Middle frontal gyrus (tissue), 1 donor: ENCODE measurements around the gene SPAAR.
"Not testable (repeated sequence)": the region's sequence is repeated elsewhere in the genome, so short reads cannot be mapped to it uniquely, and the experiment has no call there.

Source experiments
- DNase-seq: peaks from one replicate; pipeline ENCODE4 v3.0.0-alpha.2; 2015; ENCODE audit warnings: low spot score; ENCODE audit errors: extremely low spot score

SPAAR gene, protein sequence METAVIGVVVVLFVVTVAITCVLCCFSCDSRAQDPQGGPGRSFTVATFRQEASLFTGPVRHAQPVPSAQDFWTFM

DNA sequence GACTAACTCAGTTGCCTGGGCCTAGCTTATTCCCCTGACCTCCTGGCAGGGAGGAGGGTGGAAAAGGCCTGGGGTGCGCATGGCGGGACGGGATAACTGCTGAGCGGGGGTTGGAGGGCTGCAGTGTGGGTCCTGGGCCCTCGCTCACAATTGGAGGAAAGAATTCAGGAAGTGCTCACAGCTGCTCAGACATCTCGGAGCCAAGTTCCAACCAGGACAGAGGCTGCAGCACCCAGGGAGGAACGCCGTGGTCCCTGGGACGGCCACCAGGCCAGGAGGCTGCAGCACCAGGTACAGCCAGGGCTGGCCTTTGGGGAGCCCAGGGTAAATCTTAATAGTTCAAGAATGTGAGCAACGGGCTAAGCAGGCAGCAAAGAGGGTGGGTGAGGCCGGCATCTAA is at the start of gene SPAAR:
Gene SPAAR (plus strand): TSS at position 217 of the 400 bp plus-strand sequence. CDS start 974 bp downstream, outside the sequence.
- DNase-seq = no peak

- DNase-seq = no peak
Measured at GRCh38 chr9:35859990-35860339, 49.3 kb upstream of the SPAAR start.

DNA sequence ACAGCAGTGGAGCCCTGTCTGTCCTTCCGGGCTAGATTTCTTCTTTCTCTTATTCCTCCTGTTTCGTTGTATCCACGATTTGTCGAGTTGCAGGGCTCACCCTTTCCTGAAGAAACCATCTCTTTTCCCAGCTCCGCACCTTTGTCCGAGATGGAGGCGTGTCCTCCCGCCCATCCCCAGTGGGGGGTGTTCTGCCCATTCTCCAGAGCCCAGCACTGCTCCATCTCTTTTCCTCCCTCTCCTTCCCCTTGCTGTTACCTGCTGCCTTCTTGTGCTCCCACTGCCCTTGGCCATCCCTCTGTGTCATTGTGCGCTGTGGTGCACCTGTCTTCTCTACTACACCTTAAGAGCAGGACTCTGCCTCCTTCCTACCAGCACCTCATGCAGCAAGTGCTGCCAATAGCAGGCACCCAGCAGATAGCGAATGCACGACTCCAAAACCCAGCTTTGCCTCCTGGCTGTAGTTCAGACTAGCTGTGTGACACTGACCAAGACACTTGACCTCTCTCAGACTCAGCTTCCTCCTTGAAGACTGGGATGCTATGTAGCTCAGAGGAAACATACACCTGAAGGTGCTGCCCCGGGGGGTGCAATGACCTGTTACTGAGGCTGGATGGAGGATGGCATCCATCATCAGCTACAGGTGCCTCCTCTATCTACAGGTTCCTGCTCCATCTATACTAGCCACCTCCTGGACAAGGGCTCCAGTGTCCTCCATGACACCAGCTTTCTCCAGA is 48.0 kb upstream of the SPAAR start:
- no peak for DNase-seq

- no peak for DNase-seq
Measured at GRCh38 chr9:35862328-35862727, 47.0 kb upstream of the SPAAR start.

GRCh38 chr9:35863583-35863982 is 45.7 kb upstream of the SPAAR start:
- DNase-seq = no peak

- no peak for DNase-seq
Measured at GRCh38 chr9:35864695-35865255, 44.5 kb upstream of the SPAAR start.

- no peak for DNase-seq
Measured at GRCh38 chr9:35867538-35867937, 41.8 kb upstream of the SPAAR start.

- DNase-seq = no peak
Measured at GRCh38 chr9:35868933-35869332, 40.4 kb upstream of the SPAAR start.

GRCh38 chr9:35869621-35870216 is 39.6 kb upstream of the SPAAR start:
- no peak for DNase-seq

DNA sequence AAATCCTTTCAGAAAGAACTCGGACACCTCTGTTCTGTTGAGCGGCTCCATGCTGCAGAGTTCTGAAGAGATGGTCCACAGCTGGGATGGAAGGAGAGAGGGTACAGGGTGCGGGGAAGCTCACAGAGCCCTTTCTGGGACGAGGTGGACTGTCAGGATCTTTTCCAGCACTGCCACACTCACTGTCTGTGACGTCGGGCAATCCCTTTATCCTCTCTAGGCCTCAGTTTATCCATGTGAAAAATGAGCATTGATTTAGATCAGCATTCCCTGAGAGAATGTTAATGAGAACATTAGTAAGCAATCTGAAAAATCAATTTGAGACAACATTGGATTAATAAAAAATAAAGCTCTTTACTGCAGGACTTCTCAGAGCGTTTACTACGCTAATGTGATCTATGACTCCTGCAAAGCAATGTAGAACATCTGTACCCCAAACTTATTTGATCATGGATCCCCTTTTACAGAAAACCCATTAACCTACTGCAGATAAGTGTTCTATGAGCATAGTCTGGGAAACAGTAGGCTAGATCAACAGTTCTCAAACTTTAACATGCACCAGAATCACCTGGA is 38.9 kb upstream of the SPAAR start, which contains the start of gene OR13J1:
Gene OR13J1 (minus strand): TSS at position 51 of the 573 bp plus-strand sequence. CDS start 0 bp downstream, at position 51.
- DNase-seq = no peak

DNA sequence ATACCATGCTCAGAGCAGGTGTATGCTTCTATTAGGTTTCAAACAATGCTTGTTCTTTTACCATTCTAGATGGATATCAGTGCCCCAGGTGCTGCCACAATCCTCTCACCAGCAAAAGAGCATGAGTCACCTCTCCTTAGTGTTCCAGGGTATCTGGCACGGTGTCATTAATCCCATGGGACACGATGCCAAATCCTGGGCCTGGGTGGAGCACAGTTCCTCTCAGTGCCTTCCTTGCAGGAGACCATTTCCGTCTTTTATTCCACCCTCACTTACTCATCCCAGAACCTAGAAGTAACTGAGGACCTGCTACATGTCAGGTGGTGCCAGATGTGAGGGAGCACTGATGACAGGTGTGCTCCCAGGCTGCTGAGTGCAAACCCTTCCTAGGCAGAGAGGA is 37.7 kb upstream of the SPAAR start:
- no peak for DNase-seq

- peak; percentile 7 for DNase-seq
Measured at GRCh38 chr9:35872505-35872904, 36.8 kb upstream of the SPAAR start.

DNA sequence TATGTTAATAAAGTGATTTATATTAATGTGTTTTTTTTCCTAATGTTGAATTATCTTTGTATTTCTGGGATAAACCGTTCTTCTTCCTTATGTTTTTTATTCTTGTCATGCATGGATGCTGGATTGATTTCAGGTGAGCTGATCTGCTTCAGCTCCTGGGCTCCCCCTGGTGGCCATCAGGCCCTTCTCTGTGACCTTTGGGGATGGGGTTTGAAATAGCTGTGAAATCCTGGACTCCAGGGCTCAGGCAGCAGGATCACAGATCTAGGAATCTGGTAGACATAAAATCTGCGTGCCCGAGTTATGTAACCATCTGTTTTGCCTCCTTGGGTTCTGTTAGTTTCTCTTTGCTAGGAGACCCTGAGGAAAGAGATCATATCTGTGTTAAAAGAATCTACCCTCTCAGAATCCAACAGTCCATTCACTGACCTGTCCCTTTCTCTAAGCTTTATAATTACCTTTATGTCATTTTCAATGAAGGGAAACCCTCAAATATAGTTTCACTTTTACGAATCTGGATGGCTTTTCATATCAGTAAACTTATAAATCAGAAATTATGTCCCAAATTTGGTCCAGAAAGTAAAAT is 26.9 kb upstream of the SPAAR start:
- DNase-seq = peak; percentile 56

DNA sequence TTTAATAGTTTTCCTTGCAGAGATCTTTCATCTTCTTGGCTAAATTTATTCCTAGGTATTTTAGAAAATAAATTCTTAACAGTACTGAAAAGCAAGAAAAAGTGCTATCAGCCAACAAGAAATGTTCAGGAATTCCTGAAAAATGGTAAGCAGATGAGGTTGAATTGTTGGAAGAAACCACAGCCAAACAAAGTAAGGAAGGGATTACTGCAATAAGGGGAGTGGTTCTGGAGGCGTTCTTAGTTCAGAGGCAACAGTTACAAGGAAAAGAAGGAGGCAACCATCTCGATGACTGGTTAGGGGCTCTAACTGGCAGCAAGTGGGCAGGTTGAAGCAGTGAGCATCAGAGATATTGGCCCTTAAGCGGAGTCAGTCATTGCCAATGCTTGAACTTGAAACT is 26.3 kb upstream of the SPAAR start:
- no peak for DNase-seq

DNA sequence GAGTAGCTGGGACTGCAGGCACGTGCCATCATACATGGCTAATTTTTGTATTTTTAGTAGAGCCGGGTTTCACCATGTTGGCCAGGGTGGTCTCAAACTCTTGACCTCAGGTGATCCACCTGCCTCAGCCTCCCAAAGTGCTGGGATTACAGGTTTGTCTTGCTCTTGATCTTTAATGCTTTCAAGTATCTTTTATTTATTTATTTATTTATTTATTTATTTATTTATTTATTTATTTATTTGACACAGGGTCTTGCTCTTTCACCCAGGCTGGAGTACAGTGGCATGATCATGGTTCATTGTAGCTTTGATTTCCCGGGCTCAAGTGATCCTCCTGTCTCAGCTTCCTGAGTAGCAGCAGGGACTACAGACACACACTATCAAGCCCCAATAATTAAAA is 24.4 kb upstream of the SPAAR start:
- not testable (repeated sequence) for DNase-seq

DNA sequence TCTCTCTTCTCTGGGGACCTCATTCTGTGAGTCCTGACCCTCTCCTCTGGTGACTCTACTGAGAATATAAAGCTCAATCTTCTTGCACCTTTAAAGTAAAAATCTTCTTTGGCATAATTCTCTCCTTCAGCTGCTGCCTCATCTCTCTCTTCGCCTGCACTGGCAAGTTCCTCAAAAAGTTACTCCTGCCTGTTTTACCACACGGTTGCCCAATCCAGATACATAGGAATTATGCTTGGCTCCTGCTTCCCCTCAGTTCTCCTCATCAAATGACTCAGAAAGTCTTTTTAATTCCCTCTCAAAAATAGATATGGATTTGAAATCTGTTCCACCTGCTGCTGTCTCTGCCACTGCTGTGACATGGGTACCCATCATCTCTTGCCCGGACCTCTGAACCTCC is 17.6 kb upstream of the SPAAR start:
- no peak for DNase-seq

DNA sequence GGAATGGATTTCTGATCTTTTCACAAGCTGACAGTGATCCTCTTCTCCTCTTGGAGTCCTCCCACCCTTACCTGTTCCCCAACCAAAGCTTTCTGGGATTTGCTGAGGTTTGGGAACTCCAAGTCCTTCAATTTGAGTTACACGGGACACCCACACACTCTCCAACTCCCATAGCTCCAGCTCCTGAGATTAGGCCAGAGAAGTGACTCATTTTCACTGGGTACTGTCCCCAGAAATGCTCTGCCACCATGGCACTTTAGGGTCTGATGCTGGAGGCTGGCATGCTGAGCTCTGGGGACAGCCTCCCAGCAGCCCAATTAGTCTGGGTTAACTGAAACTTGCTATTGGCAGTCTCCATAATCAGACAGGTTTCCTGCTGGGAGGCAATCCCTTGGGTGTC is 17.2 kb upstream of the SPAAR start:
- no peak for DNase-seq

DNA sequence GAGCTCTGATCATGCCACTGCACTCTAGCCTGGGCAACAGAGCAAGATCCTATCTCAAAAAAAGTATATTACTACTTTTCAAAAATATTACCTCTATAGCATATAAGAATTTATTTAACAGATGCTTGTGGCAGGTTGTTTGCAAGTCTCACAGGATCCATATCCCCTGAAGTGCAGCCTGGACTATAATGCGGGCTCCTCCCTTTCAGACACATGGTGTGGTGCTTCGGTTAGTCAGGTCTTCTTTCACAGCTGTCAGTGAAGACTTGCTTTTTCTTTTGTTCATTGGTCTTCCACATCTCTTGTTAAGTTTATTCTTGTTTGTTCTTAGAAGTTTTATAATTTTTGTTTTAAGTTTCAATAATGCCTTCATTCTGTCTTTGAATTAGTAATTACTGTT is 12.7 kb upstream of the SPAAR start:
- no peak for DNase-seq

- DNase-seq = not testable (repeated sequence)
Measured at GRCh38 chr9:35897376-35898099, 11.8 kb upstream of the SPAAR start.

- no peak for DNase-seq
Measured at GRCh38 chr9:35898337-35898736, 11.0 kb upstream of the SPAAR start.

DNA sequence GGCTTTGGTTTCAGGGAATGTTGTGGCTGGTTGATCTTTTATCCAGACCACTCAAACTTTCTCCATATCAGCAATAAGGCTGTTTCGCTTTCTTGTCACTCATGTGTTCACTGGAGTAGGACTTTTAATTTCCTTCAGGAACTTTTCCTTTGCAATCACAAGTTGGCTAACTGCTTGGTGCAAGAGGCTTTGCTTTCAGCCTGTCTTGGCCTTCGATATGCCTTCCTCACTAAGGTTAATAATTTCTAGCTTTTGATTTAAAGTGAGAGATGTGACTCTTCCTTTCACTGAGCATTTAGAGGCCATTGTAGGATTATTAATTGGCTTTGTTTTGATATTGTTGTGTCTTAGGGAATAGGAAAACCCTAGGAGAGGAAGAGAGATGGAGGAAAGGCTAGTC is 10.3 kb upstream of the SPAAR start:
- DNase-seq = no peak
